PC-3 (cell line): ENCODE measurements around the gene TOM1L2. TPM values are rescaled to one million over a fixed set of nuclear protein-coding genes. Genes with fewer than 3 reads are reported as not detected.

Source experiments
- ATAC-seq: fragments of 200-7000 bp; cut with Tn5 transposase; 2 replicates; pipeline ENCODE4 v1.9.1; 2020; ENCODE audit warnings: mild to moderate bottlenecking, moderate library complexity
- BruUV-seq: library from RNA; stranded (reverse); fragments of 400-500 nt; replicated peaks from 2 replicates; lab custom pipeline; 2021; lab: Mats Ljungman, UMichigan
- CTCF ChIA-PET: fragments of 300-600 bp; sonication (Branson Sonifier 250); formaldehyde crosslinking; loops from one replicate; lab custom pipeline; 2022; ENCODE audit warnings: antibody characterized with exemption; lab: Charles Lee
- POLR2A ChIA-PET: fragments of 300-600 bp; sonication (Branson Sonifier 250); formaldehyde crosslinking; loops from one replicate; lab custom pipeline; 2022; ENCODE audit warnings: antibody characterized with exemption; ENCODE audit not compliant: unreplicated experiment; lab: Charles Lee
- DNase-seq: peaks from one replicate; pipeline ENCODE4 v3.0.0-alpha.2; 2015
- H2AFZ ChIP-seq: fragments of 300-600 bp; sonication (generic); 2 replicates; pipeline ENCODE4 v1.6.0; 2016; ENCODE audit warnings: antibody characterized with exemption, low read length
- H3F3A ChIP-seq: fragments of 300-600 bp; sonication (generic); one replicate; pipeline ENCODE4 v1.6.0; 2017; ENCODE audit warnings: antibody characterized with exemption, low read length, control low read depth, mild to moderate bottlenecking; ENCODE audit not compliant: unreplicated experiment
- H3K27ac ChIP-seq: fragments of 300-600 bp; sonication (generic); 2 replicates; pipeline ENCODE4 v1.5.1; 2016; ENCODE audit warnings: mild to moderate bottlenecking, low read length
- H3K27me3 ChIP-seq: fragments of 300-600 bp; sonication (generic); 2 replicates; pipeline ENCODE4 v1.6.1; 2016; ENCODE audit warnings: low read length, mixed read lengths
- H3K36me3 ChIP-seq: fragments of 300-600 bp; sonication (generic); 2 replicates; pipeline ENCODE4 v1.6.1; 2016; ENCODE audit warnings: low read depth, mixed run types, low read length, mixed read lengths
- H3K4me1 ChIP-seq: fragments of 300-600 bp; sonication (generic); 2 replicates; pipeline ENCODE4 v1.5.1; 2016; ENCODE audit warnings: low read length; ENCODE audit not compliant: insufficient read depth
- H3K4me2 ChIP-seq: fragments of 300-600 bp; sonication (generic); 2 replicates; pipeline ENCODE4 v1.6.0; 2016; ENCODE audit warnings: low read length
- H3K4me3 ChIP-seq: fragments of 300-600 bp; sonication (generic); 2 replicates; pipeline ENCODE4 v1.5.1; 2016; ENCODE audit warnings: mild to moderate bottlenecking, low read length, mixed read lengths
- H3K79me2 ChIP-seq: fragments of 300-600 bp; sonication (generic); 2 replicates; pipeline ENCODE4 v1.6.1; 2017; ENCODE audit warnings: low read length, mixed read lengths
- H3K9ac ChIP-seq: fragments of 300-600 bp; sonication (generic); 2 replicates; pipeline ENCODE4 v1.6.0; 2016; ENCODE audit warnings: mild to moderate bottlenecking, low read length
- H3K9me2 ChIP-seq: fragments of 300-600 bp; sonication (generic); replicated peaks from 2 replicates; pipeline ENCODE4 v1.6.1; 2016; ENCODE audit warnings: mixed run types, low read length, mixed read lengths
- H3K9me3 ChIP-seq: fragments of 300-600 bp; sonication (generic); 2 replicates; pipeline ENCODE4 v1.6.1; 2016; ENCODE audit warnings: low read length, mixed read lengths
- H4K20me1 ChIP-seq: fragments of 300-600 bp; sonication (generic); 2 replicates; pipeline ENCODE4 v1.6.1; 2016; ENCODE audit warnings: low read length, mixed read lengths
- CTCF ChIP-seq: fragments of 300-600 bp; sonication (generic); conservative IDR thresholded peaks from 2 replicates; pipeline ENCODE4 v1.5.1; 2017; ENCODE audit warnings: antibody characterized with exemption, low read depth, mild to moderate bottlenecking, low read length
- EZH2 ChIP-seq: fragments of 300-600 bp; sonication (generic); IDR thresholded peaks from one replicate; pipeline ENCODE4 v1.6.1; 2017; ENCODE audit warnings: antibody characterized with exemption, mild to moderate bottlenecking, low read length; ENCODE audit not compliant: unreplicated experiment
- EZH2phosphoT487 ChIP-seq: fragments of 300-600 bp; sonication (generic); IDR thresholded peaks from 2 replicates; pipeline ENCODE4 v1.6.1; 2018; ENCODE audit warnings: mild to moderate bottlenecking, antibody characterized with exemption, low read length, borderline replicate concordance
- intact Hi-C: fragments of 100-400 bp; cut with micrococcal nuclease; formaldehyde crosslinking; loops from 2 replicates; pipeline ENCODE4 v1.9.0; 2023
- total RNA-seq: library from RNA; depleted of rRNA; stranded (reverse); fragments of >200 nt; gene quantifications from 2 replicates; pipeline ENCODE4 v1.2.3, GENCODE V29; 2014

Gene TOM1L2
- total RNA-seq, 1 experiment from 2014 or later: 53.3 TPM

- TF ChIP-seq EZH2phosphoT487 (no peak), CTCF (no peak), EZH2 (no peak)
- Histone ChIP-seq H3K9me3 (no peaks in the 10 kb centered on the region), H3K4me3 (no peak overlapping the region), H3K36me3 (peaks cover 13% of the 10 kb centered on the region), H3K9ac (no peak overlapping the region), H2AFZ (no peak overlapping the region), H3K27ac (no peak overlapping the region), H3K9me2 (no peaks in the 10 kb centered on the region), H3K79me2 (no peaks in the 10 kb centered on the region), H4K20me1 (no peaks in the 10 kb centered on the region), H3K4me2 (no peak overlapping the region), H3F3A (no peaks in the 10 kb centered on the region), H3K27me3 (no peaks in the 10 kb centered on the region), H3K4me1 (no peaks in the 10 kb centered on the region)
- ChIA-PET POLR2A (interaction anchor here (0.6 kb wide), 1 partner anchor 25 kb away, joined by 3 read pairs; no protein-coding TSS in a partner anchor), CTCF (no interaction called here)
- intact Hi-C loops: no loop called here
- no peak for DNase-seq
- no peak for ATAC-seq
- BruUV-seq: no TSS peak
Measured at GRCh38 chr17:17893801-17894644, 78.2 kb downstream of the TOM1L2 start.

- H3K27ac ChIP-seq: no peak overlapping the region
- no peak overlapping the region for H3K9ac ChIP-seq
- no peaks in the 10 kb centered on the region for H3F3A ChIP-seq
- no peaks in the 10 kb centered on the region for H3K4me1 ChIP-seq
- H3K4me3 ChIP-seq: no peak overlapping the region
- ChIA-PET POLR2A (no interaction called here), CTCF (no interaction called here)
- H3K9me3 ChIP-seq: no peaks in the 10 kb centered on the region
- H3K36me3 ChIP-seq: peaks cover 6% of the 10 kb centered on the region
- intact Hi-C loops: no loop called here
- no peaks in the 10 kb centered on the region for H3K9me2 ChIP-seq
- no peaks in the 10 kb centered on the region for H4K20me1 ChIP-seq
- no peaks in the 10 kb centered on the region for H3K27me3 ChIP-seq
- DNase-seq (no peak), ATAC-seq (no peak)
- H2AFZ ChIP-seq: no peak overlapping the region
- H3K79me2 ChIP-seq: no peaks in the 10 kb centered on the region
- no peak for TF ChIP-seq CTCF
- TF ChIP-seq EZH2: no peak
- TF ChIP-seq EZH2phosphoT487: no peak
- H3K4me2 ChIP-seq: no peak overlapping the region
- no TSS peak for BruUV-seq
Measured at GRCh38 chr17:17892731-17893130, 79.5 kb downstream of the TOM1L2 start.

- ChIA-PET CTCF (interaction anchor here (1.6 kb wide), 1 partner anchor 27 kb away, joined by 21 read pairs; no protein-coding TSS in a partner anchor), POLR2A (no interaction called here)
- no peak for ATAC-seq
Measured at GRCh38 chr17:17892009-17892408, 80.2 kb downstream of the TOM1L2 start.

More at GRCh38 chr17:17892009-17892408, 80.2 kb downstream of the TOM1L2 start:
- Histone ChIP-seq H3K9me2 (no peaks in the 10 kb centered on the region), H3F3A (no peaks in the 10 kb centered on the region), H3K9me3 (no peaks in the 10 kb centered on the region), H3K36me3 (peaks cover 6% of the 10 kb centered on the region), H3K9ac (no peak overlapping the region), H3K27me3 (no peaks in the 10 kb centered on the region), H3K4me1 (no peaks in the 10 kb centered on the region), H3K4me3 (no peak overlapping the region), H2AFZ (no peak overlapping the region), H4K20me1 (no peaks in the 10 kb centered on the region), H3K27ac (no peak overlapping the region), H3K79me2 (no peaks in the 10 kb centered on the region), H3K4me2 (no peak overlapping the region)
- no peak for DNase-seq
- intact Hi-C loops: no loop called here
- TF ChIP-seq EZH2: no peak
- no peak for TF ChIP-seq CTCF
- no peak for TF ChIP-seq EZH2phosphoT487
- BruUV-seq: no TSS peak
